T-helper 1 cell treated with Interleukin-12 subunit alpha and Interleukin-12 subunit beta and Interleukin-4 antibody, amounts not matched to agents 30 ng/mL and 1 ng/mL, for 36 hours (primary cell): ENCODE data around the gene EQTN. TPM values are rescaled to one million over a fixed set of nuclear protein-coding genes. Genes with fewer than 3 reads are reported as not detected.
"Not testable (repeated sequence)": the region's sequence is repeated elsewhere in the genome, so short reads cannot be mapped to it uniquely, and the experiment has no call there.

Source experiments
- intact Hi-C: fragments of 100-400 bp; cut with micrococcal nuclease; formaldehyde crosslinking; loops from one replicate; pipeline ENCODE4 v1.15.1; 2024
- total RNA-seq: library from RNA; stranded (reverse); gene quantifications from 2 replicates; pipeline ENCODE4 v1.2.3, GENCODE V29; 2022

Gene EQTN
- total RNA-seq, 1 donor from 2014 or later: not detected

GRCh38 chr9:27293996-27294395 is 3.0 kb downstream of the EQTN start:
- intact Hi-C loops: no loop called here

DNA sequence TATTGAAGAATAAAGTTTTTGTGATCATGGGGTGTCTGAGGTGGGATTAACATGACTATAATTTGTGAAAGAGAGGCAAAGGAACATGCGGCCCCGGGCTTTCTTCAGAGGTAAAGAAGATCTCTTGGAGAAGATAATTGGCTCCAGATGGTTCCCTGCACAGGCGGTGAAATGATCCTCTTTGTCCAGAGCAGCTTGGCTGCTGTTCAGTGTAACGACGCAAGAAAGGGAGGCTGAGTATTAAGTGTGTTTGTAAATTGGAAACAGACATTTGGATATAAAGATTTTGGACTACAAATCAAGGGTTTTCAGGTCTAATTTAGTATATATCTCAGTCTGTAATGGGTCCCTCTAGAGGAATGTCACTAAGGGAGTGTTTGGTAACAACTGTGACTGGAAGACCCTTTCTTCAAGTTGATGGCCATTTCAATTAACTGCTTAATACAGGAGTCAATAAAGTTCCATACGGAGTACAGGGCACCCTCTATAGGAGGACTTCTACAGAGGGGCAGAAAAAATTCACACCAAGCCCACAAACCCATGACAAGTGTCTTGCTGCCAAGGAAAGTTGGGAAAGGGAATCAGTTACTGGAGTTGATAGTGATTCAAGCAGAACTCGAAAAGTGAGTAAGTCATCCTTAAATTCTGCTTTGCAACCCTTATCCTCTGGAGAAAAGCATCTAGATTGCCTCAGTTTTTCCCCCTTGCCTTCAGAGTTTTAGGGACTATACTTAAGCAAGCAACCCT is 4.1 kb downstream of the EQTN start:
- intact Hi-C loops: no loop called here

DNA sequence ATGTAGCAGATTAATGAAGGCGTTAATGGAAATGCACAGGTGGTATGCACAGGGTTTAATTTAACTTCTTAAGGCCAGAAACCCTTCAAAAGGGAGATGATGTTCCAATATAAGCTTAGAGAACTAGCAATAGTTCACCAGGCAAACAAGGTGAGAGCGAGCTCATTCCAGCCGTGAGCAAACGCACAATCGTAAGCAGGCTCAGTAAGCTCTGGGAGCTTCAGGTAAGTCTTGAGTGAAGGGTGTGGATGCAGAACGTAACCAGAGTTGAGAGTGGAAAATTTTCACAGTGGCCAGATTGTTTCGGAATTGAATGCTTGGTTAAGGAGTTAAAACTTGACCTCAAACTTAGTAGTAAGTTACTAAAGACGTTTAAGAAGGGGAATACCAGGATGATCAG is 5.7 kb downstream of the EQTN start:
- intact Hi-C loops: no loop called here

- intact Hi-C loops: no loop called here
Observed at GRCh38 chr9:27282269-27282668, 14.7 kb downstream of the EQTN start.

GRCh38 chr9:27280860-27281259 is 16.1 kb downstream of the EQTN start:
- intact Hi-C loops: no loop called here

- intact Hi-C loops: no loop called here
Observed at GRCh38 chr9:27280249-27280648, 16.7 kb downstream of the EQTN start.

DNA sequence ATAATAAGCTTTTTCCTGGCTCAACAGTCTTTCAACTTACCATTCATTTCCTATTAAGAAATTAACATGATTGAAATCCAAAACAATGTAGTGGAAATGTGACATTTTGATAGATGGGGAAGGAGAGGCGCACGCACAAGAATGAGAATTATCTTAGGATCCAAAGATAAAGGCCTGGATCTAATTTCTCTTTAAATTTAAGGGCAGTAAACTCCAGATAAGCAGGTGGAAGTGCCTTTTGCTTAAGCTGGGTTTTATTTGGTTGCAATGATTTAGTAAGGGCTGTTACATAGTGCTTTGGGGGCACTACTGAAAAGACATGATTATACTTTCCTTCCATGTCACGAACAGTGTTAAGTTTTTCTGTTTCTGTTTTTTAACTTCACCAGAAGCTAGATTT is 17.3 kb downstream of the EQTN start:
- intact Hi-C loops: loop anchor here (5.0 to 10.0 kb wide), 3 partner anchors 327 to 1315 kb away; no protein-coding TSS in a partner anchor

DNA sequence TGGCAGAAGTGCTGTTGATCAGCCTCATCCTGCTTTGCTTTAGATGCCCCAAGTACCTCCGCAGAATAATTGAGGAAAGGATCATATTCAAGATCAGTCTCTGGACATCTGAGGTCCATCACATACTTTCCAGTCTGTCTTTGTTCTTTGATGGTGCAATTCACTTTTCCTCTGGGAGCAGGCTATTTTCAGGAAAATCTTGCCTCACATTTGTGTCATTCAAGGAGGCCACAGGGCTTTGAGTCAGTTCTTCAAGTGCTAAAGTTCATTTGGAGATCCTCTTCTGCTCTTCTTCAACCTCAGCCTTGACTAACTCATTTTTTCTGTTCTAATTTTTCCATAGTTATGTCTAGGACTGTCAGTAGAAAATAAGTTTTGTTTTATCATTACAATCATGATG is 18.6 kb downstream of the EQTN start:
- intact Hi-C loops: loop anchor here (5.0 to 10.0 kb wide), 3 partner anchors 326 to 1314 kb away; no protein-coding TSS in a partner anchor

DNA sequence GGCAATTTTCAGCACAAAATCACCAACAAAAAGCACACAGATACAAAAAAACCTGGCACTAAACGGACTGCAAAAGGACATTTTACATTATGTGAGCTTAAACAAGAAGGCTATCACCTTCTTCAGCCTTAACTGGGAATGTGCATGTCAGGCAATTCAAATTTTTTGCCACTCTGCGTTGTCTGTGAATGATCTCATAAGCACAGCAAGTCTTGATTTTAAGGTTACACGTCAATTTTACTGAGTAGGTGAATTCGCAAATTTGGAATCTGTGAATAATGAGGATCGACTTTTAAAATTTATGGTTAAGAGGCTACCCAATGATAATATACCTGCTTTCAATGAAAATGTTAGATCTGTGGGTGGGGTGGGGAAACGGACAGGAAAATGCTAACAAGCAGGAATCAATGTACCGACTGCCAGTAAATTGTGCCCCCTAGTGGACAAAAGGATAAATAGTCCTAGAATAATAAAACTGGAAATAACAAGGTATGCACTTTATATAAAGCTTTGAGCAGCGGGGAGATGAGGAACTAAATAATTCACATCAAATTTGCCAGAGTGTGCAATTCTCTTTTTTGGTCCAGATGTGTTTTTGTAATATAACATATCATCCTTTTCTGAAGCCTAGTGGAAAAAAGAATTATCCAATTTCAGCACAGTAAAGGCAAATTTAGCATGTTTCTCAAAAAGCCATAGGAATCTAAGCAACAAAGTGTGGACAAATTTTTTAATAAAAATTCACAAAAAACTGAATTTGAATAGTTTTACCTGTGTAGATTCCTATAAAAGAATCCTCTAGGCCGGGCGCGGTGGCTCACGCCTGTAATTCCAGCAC is 20.5 kb downstream of the EQTN start:
- intact Hi-C loops: loop anchor here (1.0 to 10.0 kb wide), 6 partner anchors 242 to 1312 kb away; no protein-coding TSS in a partner anchor

GRCh38 chr9:27273186-27273585 is 23.8 kb downstream of the EQTN start:
- intact Hi-C loops: loop anchor here (10.0 kb wide), 2 partner anchors 408 to 1308 kb away; no protein-coding TSS in a partner anchor

DNA sequence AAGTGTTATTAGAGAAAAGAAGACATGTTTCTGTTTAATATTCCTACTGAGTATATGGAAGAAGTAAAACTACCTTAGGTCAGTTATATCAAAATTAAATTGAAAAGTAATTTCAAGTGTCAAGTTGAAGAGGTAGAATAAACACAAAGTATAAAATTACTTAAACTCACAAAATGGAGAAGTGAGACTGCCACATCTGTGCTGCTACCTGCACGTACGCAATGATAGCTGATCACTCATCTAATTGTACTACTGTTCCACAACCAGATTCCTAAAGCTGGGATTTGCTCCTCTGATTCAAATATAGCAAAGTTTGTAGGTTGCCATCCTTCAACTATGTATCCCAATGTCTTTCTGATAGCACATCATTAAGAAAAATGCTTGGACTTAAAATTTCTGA is 24.8 kb downstream of the EQTN start:
- intact Hi-C loops: loop anchor here (10.0 kb wide), 2 partner anchors 407 to 1307 kb away; no protein-coding TSS in a partner anchor

DNA sequence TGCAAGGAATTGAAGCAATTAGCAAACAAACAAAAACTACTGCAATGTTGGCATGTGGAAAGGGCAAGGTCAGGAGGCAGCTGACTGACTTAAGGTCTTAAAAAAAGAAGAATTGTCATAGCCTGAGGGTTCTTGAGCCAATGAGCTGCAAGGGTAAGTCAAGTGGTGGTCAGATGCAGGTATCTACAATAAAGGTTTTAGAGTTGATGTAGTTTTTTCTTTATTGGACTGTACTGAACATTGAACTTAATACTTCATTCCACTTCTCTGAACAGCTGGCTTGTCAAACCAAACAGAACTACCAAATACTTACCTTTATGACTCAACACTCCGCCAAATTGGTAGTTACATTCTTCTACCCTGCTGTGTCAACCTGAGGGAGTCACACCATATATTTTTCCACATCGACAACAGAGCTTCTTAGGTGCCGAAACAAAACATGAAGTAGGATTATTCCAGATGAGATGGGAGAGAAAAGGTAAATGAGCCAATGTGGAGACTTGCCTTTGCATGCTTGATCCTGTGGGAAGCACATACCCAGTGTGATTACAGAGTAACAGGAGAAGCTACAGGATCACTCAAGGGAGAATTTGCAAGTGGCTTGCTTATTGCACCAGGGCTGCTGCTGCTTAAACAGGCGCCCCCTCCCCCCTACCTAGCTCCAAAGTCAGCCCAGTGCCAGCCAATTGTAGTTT is 35.3 kb downstream of the EQTN start:
- intact Hi-C loops: no loop called here

DNA sequence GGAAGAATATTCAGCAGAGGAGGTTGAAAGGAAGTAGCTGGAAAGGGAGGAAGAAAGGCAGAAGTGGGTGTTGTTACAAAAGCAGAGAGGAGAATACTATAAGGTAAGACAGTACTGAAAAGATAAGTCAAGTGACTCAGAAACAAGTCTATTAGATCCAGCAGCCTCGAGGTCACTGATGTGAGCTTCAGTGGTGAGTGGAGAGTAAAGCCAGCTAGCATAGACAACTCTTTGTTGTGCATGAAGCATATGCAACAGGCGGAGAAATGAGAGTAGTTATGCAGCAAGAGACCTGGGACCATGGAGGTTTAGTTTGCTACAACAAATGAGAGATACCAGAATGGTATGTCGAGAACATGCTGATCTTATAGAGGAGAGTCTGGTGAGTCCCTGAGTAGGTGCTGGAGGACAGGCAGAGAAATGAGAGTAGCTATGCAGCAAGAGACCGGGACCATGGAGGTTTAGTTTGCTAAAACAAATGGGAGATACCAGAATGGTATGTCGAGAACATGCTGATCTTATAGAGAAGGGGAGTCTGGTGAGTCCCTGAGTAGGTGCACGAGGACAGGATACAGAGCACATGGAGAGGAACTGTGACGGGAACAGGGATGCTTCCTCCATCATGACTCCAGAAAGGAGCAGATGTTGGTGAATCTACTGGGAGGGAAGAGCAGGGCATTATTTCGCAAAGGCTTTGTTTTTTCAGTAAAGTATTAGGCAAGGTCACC is 36.0 kb downstream of the EQTN start:
- intact Hi-C loops: no loop called here

- intact Hi-C loops: no loop called here
Observed at GRCh38 chr9:27258662-27259061, 38.3 kb downstream of the EQTN start.

GRCh38 chr9:27248702-27249101 is 48.2 kb downstream of the EQTN start:
- intact Hi-C loops: no loop called here

DNA sequence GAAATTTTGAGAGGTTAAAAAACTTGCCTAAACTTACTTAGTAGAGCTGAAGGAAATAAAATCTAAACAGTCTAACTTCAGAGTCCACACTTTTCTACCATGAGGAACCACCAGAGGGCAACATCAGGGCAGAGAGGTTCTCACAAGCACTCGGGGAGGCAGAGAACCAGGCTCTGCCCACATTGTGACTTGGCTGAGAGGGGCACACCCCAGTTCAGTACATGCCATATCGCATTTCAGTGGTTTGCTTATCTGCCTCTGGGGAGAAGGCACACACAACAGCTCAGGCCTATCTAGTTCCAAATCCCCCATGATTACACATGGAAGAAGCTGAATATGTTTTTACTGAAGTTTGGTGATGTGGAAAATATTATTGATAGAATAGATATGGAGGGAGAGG is 49.2 kb downstream of the EQTN start:
- intact Hi-C loops: no loop called here

DNA sequence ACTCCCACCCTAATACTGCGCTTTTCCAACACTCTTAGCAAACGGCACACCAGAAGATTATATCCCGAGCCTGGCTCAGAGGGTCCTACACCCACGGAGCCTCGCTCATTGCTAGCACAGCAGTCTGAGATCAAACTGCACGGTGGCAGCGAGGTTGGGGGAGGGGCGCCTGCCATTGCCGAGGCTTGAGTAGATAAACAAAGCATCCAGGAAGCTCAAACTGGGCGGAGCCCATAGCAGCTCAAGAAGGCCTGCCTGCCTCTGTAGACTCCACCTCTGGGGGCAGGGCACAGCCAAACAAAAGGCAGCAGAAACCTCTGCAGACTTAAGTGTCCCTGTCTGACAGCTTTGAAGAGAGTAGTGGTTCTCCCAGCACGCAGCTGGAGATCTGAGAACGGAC is 57.3 kb downstream of the EQTN start:
- intact Hi-C loops: not testable (repeated sequence)
